ENCODE results near the gene UGT3A1.

UGT3A1 gene

DNA sequence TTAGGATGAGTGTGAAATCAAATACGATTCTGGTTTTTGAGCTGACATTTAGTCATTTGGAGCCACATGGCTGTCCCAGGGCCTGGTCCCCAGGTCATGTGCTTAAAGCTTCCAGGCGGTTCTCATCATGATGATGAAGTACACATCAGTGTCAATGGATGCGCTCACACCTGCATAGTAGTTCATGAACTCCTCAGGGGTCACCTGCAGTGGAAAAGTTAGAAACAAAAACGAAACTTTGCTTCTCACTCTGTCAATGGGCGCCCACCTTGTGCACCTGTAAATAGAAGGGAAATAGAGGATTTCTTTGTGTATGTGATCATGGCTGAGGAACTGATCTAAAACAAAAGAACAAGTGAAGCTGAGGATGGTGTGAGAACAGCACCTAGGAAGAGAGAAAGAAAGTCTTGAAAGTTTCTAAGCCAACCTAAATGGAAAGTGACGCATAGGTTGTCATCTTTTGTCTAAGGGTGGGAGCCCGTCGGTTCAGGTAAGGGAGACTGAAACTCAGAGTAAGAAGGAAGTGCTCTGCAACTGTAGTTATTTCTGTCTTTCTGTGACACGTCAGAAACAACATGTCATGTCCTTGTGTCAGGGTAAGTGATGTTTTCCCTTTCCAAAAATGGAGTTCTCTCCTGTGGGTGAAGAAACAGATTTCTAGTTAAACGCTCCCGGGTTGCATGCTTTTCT lies 86.6 kb downstream of the UGT3A1 start:
- DNase-seq, result no peak

DNA sequence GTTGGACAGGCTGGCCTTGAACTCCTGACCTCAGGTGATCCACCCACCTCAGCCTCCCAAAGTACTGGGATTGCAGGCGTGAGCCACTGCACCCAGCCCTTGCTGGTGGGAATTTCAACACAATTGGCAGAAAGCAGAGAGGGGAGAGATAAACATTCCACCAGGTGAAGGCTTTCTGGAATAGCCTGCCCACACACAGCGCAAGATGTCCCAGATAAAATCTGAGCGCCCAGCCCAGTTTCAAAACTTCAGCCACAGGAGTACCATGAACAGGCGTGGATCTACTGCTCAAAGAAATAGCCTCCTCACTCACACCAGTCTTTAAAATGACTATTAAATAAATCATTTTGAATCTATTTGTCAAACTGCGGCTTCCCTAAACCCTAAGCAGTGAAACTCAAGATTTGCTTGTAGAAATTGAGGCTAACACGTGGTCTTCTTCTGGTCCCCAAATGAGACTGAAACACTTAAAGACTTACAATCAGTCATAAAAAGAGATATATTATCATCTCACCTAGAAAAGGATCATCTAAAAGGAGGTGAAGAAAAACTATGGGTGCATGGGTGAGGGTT lies 87.5 kb downstream of the UGT3A1 start:
- no peak for DNase-seq

DNA sequence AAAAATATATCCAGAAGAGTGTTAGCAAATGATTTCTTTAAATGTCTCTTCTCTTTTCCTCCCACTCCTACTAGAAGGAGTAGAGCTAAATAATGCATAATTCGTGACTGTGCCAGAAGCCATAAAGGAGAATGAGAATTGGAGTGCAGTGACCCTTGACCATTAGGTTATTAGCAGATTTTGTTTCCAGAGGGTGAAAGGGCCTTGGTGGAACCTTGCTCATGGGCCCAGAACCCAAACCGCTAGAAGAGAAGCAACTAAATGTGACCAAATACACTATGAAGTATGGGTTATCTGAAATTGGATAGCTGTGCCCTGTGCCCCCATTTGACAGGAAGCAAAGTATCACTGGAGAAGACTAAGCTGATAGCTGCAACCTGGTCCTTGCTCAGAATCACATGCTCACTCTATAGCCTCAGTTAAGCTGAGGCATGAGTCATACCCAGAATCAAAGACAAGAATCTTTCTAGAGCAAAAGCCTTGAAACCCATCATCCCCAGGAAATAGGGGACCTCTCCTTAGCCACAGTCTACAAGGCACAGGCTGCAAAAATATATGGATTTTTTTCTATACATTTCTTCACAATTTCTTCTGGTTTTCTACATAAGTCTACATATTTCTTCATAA lies 89.0 kb downstream of the UGT3A1 start:
- DNase-seq, result no peak
